ENCODE measurements around the gene GHR. TPM values are rescaled to one million over a fixed set of nuclear protein-coding genes. Genes with fewer than 3 reads are reported as not detected.

The GHR gene
- total RNA-seq, 1 donor from 2014 or later = 1.2 TPM

DNA sequence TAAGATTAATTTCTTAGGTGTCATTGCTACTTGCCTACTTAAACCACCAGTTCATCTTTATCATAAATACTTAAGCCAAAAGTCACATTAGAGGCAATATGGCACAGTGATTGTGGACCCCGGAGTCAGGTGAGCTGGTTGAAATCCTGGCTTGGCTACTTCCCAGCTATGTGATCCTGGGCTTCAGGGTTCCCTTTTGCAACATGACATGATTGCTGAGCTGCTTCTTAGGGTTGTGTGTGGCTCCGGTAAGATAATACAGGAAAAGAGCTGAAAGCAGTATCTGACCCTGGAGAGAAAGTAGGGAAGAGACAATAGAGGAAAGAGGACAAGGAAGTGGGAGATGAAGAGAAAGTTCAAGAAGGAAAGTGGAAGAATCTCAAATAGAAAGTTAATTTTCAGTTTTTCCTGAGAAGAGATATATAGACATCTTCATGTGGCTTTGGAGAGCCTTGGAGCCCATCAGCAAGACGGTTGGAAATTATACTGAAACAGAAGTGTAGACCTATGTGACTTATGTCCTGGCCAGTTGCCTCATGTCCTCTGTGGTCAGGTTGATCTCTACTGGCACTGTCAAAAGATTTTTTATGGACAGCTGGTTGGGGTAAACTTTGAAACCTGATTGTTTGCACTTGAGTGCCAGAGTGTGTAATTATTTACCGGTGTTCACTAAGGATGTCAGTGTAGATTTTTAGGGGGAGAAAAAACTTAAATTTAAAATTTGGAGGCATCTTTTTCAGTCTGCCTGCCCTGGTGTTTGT is 93.2 kb downstream of the GHR start:
- DNase-seq = no peak

- no peak for DNase-seq
Observed at GRCh38 chr5:42517164-42517563, 93.9 kb downstream of the GHR start.

GRCh38 chr5:42518595-42519221 is 95.5 kb downstream of the GHR start:
- DNase-seq = no peak

DNA sequence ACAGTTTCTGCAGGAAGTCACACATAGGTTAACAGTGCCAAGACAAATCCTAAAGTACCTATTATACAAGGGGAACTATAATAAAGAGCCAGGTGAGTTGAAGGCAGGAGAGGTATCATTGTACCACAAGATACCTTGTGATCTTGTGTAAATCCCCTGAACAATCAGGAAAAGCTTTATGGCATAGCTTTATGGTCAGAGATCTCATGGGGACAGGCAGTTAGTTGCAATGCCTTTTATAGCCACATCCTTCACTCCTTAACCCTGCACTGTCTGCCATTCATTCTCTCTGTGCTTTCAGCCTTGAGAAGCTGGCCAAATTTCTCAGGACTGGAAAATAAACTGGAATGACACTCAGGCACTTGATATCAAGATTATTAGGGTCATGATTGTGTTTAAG is 97.0 kb downstream of the GHR start:
- no peak for DNase-seq

GRCh38 chr5:42520957-42521356 is 97.7 kb downstream of the GHR start:
- DNase-seq = no peak

GRCh38 chr5:42521406-42521805 is 98.2 kb downstream of the GHR start:
- no peak for DNase-seq

DNA sequence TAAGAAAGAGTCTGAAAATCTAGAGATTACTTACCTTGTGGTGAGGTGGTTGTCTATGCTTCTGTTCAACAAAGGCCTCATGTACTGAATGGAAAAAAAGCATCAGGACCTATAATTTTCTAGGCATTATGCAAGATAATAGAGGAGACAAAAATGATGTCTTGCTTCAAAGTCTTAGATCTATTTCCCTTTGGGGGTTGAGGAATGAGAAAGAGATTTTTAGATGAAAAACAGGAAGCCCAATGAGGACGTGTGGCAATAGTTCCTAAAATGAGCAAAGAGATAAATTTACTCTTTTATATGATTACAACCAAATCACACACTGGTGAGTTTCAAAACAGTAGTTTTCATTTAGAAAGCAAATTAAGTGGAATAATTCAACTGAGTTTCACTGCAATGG is 99.5 kb downstream of the GHR start:
- DNase-seq = no peak

DNA sequence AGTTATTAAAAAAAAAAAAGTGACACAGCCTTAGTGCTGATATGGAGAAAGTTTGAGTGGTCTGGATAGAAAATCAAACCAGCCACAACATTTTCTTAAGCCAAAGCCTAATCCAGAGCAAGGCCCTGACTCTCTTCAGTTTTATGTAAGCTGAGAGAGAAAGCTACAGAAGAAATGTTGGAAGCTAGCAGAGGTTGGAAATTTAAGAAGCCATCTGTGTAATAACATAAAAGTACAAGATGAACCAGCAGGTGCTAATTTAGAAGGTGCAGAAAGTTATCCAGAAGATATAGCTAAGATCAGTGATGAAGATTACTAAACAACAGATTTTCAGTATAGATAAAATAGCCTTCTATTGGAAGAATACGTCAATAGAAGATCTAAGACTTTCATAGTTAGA is 102.9 kb downstream of the GHR start:
- no peak for DNase-seq

DNA sequence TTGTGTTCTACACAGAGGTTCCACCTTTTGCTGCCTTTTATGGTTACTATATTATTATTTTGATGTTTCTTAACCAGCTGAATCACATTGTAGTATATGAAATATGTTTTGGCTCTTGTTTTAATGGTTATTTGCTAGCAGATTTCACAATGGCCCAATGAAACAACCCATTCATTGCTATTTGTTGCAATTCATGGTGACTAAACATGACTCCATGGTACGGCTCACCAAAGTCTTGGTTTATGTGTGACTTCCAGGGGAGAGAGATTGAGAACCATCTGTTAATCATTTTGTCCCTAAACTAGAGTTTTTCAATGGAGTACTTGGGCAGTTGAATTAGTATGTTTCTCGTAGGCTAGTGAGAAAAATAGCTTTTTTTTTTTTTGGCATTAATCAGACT is 108.4 kb downstream of the GHR start:
- DNase-seq = no peak

DNA sequence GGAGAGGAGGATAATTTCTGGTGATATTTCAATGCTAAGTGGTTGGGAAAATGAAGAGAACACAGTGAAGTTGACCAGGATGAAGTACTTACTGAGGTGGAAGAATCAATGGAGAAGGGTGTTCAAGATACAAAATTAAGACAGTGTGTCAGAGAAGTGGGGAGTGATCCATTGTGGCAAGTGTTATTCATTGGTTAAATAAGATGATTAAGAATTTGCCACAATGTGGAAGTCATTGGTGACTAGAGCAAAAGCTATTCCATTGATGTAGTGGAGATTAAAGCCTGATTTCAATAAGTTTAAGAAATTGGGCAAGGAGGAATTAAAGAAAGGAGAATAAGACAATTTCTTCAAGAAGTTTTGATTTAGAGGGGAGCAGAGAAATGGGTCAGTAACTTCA is 118.9 kb downstream of the GHR start:
- no peak for DNase-seq

DNA sequence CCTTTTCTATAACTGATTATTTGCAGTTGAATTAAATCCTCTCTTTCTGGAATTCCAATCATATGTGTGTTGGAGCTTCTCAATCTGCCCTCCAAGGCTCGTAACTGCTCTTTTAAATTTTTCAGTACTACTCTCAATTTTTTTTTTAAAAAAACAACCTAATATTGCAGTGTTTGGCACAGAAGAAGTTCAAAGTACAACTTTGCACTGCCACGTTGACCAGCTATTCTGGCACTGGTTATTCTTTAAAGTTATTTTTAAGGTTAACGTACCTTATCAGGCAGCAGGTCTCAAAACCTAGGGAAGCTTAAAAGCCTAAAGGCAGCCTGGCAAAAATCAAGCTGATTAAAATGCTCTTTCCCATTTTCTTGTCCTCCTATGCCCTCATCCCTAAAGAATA is 120.5 kb downstream of the GHR start:
- DNase-seq = no peak

GRCh38 chr5:42545038-42545437 is 121.8 kb downstream of the GHR start:
- DNase-seq = no peak

DNA sequence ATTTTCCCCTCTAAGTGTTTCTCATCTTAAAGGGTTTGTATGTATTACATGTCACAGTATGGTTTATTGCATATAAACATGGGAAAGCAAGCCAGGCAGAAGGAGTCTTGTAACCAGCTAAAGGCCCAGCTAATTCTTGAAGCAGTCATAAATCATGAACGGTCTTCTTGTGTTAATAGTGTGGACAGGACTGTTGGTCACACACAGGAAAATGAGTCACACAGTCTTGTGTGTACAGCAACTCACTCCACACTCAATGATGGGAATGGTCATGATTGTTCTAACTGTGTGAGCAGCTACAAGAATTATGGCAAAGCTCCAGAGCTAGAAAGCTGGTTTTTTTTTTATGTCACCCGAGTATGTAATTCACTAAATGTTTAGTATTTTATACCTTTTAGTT is 123.9 kb downstream of the GHR start:
- no peak for DNase-seq

- DNase-seq = no peak
Observed at GRCh38 chr5:42547894-42548293, 124.7 kb downstream of the GHR start.

DNA sequence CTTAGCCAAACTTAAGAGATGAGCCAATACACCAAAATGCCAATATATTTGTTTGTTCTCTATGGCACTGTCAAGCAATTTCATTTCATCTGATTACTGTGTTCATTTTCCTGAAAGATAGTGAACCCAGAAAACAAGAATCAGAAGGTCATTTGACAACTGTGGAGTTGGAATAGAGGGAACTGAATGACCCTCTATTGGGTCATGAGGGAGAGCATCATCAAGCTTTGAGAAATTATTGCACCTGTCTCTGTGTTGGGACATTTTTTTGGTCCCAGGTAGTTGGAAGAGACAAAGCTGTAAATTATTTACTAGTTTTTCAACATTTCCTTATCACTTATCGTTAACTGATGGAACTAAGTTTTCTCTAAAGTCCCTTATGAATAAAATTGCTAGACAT is 129.4 kb downstream of the GHR start:
- no peak for DNase-seq

GRCh38 chr5:42553461-42553860 is 130.2 kb downstream of the GHR start:
- no peak for DNase-seq

DNA sequence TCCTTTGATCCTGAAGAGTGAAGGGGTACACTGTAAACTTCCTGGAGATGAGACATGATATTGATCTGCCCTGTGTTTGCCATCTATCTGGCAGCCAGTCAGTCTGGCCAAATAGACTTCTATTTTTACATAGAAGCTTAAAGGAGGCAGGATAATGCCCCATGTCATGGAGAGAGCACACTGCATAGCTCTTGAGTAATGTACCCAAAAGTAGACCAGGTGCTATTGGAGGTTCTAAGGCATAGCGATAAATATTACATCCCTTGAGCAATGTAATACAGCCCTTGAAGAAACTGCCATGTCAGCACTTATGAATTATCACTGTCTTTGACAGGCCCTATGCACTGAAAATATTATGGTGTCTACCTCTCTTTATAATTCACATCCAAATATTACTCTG is 131.8 kb downstream of the GHR start:
- DNase-seq = no peak

DNA sequence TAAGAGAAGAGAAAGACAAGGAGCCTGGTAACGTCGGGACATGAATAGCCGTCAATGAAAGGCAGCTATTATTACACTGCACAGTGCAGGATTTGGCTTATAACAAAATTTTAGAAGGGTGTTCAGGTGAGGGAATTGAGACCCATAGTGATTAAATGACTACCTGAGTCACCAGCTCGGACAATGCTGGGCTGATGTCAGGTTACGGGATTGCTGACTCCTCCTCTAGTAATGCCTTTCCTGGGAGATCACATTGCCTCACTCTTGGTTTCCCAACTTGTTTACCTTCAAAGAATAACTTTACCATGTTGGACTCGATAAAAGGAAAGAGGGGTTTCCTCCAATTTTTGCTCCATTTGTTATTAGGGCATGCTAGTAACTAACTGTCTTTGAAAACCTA is 132.6 kb downstream of the GHR start:
- no peak for DNase-seq

DNA sequence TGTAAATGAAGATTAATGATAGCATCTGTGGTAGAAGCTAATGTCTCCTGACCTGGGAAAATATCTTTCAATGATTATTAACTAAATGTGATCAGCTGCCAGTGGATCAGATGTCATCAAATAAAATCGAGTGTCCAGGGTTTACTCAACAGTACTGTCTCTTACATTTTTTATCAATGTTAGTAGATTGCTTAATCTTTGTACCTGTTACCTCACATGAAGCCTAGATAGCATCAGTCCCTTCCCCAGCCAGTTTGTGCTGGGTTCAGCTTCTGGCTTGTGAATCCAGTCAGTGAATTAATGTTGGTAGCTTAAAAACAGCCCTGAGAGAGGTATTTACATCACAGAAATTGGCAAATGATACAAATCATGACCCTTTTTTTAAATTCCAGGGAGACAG is 134.4 kb downstream of the GHR start:
- DNase-seq = no peak

DNA sequence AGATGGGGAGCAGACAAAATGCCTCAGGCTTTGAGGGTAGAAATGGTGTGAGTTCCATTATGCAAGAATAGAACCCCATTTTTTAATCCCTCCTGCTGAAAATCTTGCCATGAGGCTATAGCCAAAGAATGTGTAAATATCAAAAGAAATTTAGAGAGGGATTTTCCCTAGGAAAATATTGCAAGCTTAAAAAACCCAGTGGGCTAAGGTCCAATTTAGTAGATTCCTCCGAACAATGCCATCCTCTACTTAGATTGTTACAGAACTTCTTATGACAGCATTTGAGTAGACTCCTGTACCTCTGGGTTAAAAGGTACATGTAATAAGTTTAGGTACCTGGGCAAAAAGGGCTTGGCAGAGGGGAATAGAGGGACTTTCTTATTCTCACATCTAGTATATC is 138.4 kb downstream of the GHR start:
- DNase-seq = no peak

GRCh38 chr5:42564689-42565356 is 141.6 kb downstream of the GHR start:
- DNase-seq = no peak

DNA sequence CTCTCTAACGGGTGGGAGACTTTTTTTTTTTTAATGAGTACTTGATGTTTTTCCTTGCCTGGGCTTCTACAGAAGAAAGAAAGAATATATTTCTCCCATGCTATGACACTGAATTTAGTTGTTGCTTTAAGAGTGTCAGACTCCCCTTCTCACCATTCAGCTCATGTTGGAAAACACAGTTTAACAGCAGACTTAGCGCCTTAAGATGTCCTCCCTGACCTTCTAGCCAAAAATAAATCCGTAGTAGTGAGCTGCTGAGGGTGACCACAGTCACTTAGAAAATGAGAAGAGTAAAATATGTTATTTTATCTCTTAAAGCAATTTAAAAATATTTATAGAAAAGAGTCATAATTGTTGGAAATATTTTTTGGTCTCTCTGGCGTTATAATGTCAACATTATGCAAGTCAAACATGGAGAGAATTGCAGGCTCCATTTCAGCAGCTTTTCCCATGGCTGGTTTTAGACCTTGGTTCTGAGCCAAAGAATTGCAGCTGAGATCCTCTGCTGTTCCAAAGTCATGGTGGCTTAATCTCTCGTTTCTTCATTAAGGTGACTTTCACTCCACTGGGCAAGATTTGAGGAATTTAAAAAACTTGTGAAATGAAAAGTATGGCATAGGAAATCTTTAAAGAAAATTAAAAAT is 143.5 kb downstream of the GHR start:
- DNase-seq = no peak

DNA sequence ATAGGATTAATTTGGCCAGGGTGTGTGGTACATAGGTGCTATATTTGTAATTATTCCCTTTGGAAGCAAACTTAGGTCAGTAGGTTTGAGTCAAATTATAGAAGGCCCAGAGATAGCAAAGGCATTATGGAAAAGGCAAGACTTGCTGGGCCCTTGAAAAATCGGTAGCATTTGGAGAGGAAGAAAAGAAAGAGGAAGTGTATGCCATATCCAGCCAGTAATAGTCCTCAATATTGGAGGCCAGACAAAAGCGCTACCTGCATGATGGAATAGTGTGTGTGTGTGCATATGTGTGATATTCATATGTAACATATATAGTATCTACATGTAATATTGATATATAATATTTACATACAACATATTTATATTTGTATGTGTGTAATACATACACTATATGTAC is 146.1 kb downstream of the GHR start:
- DNase-seq = no peak

Data from occipital lobe (tissue), 2 donors.